HEK293 (cell line): ENCODE data around the gene TECTA.

ENCODE experiments used
- CTCF ChIA-PET: fragments of 350-600 bp; formaldehyde crosslinking; extraction: SDS; loops from one replicate; lab custom pipeline; 2021; ENCODE audit warnings: antibody characterized with exemption; lab: Yijun Ruan, JAX
- POLR2A ChIA-PET: fragments of 300-600 bp; formaldehyde crosslinking; extraction: SDS; loops from one replicate; lab custom pipeline; 2020; ENCODE audit warnings: antibody characterized with exemption, inconsistent platforms; lab: Yijun Ruan, JAX
- H3K27ac ChIP-seq: fragments of 200-500 bp; sonication (Bioruptor generic); 2 replicates; pipeline ENCODE4 v1.5.1; 2014; ENCODE audit warnings: low read depth, low read length, control low read depth, inconsistent platforms; ENCODE audit errors: extremely low read depth
- H3K36me3 ChIP-seq, 2 experiments: fragments of 200-500 bp in 1 of 2; sonication (Bioruptor generic) in 1 of 2; 1 replicate in 1 of 2; 2 replicates in 1 of 2; pipeline ENCODE4 v1.5.1; 2014 to 2017; ENCODE audit warnings: inconsistent platforms in 2 of 2, low read length in 2 of 2; ENCODE audit not compliant: control insufficient read depth in 2 of 2, insufficient read depth in 1 of 2
- H3K4me1 ChIP-seq: fragments of 200-500 bp; sonication (Bioruptor generic); 2 replicates; pipeline ENCODE4 v1.5.1; 2014; ENCODE audit warnings: mild to moderate bottlenecking, low read length, inconsistent platforms; ENCODE audit not compliant: control insufficient read depth, insufficient read depth
- H3K4me3 ChIP-seq: 2 replicates; pipeline ENCODE4 v1.5.1; 2011; ENCODE audit warnings: low read depth, mild to moderate bottlenecking, control low read depth, low read length, moderate library complexity
- H3K9me3 ChIP-seq: fragments of 200-500 bp; sonication (Bioruptor generic); 2 replicates; pipeline ENCODE4 v1.5.1; 2014; ENCODE audit warnings: low read depth, low read length, inconsistent platforms; ENCODE audit not compliant: control insufficient read depth, insufficient read depth
- KLF10 ChIP-seq: fragments of 450-650 bp; IDR thresholded peaks from 2 replicates; pipeline ENCODE4 v1.5.1; 2018; ENCODE audit warnings: missing biosample characterization, mild to moderate bottlenecking, missing genetic modification characterization
- PRDM1 ChIP-seq: fragments of 450-650 bp; formaldehyde crosslinking; IDR thresholded peaks from 2 replicates; pipeline ENCODE4; 2016; ENCODE audit warnings: missing biosample characterization, missing genetic modification characterization
- REST ChIP-seq: fragments of 450-650 bp; formaldehyde crosslinking; IDR thresholded peaks from 2 replicates; pipeline ENCODE4 v1.5.1; 2016; ENCODE audit warnings: missing biosample characterization, missing genetic modification characterization
- SCRT1 ChIP-seq: fragments of 450-650 bp; formaldehyde crosslinking; IDR thresholded peaks from 2 replicates; pipeline ENCODE4 v1.5.1; 2016; ENCODE audit warnings: missing biosample characterization, missing genetic modification characterization, borderline replicate concordance
- YY2 ChIP-seq: fragments of 450-650 bp; formaldehyde crosslinking; IDR thresholded peaks from 2 replicates; pipeline ENCODE4 v1.5.1; 2016; ENCODE audit warnings: missing biosample characterization, missing genetic modification characterization
- ZBTB20 ChIP-seq: fragments of 450-650 bp; formaldehyde crosslinking; IDR thresholded peaks from 2 replicates; pipeline ENCODE4 v1.5.1; 2016; ENCODE audit warnings: missing biosample characterization, missing genetic modification characterization
- ZBTB26 ChIP-seq: fragments of 450-650 bp; formaldehyde crosslinking; optimal IDR thresholded peaks from 2 replicates; pipeline ENCODE3; 2016; ENCODE audit warnings: missing biosample characterization, mild to moderate bottlenecking, missing genetic modification characterization
- ZBTB6 ChIP-seq: fragments of 450-650 bp; formaldehyde crosslinking; IDR thresholded peaks from 2 replicates; pipeline ENCODE4 v1.5.1; 2017; ENCODE audit warnings: missing biosample characterization, missing genetic modification characterization
- ZNF175 ChIP-seq: fragments of 450-650 bp; formaldehyde crosslinking; IDR thresholded peaks from 2 replicates; pipeline ENCODE4 v1.5.1; 2016; ENCODE audit warnings: missing biosample characterization, missing genetic modification characterization
- ZNF18 ChIP-seq: fragments of 450-650 bp; formaldehyde crosslinking; IDR thresholded peaks from 2 replicates; pipeline ENCODE4 v1.5.1; 2016; ENCODE audit warnings: missing biosample characterization, missing genetic modification characterization
- ZNF239 ChIP-seq: fragments of 450-650 bp; formaldehyde crosslinking; IDR thresholded peaks from 2 replicates; pipeline ENCODE4 v1.5.1; 2016; ENCODE audit warnings: missing biosample characterization, missing genetic modification characterization
- ZNF248 ChIP-seq: fragments of 450-650 bp; formaldehyde crosslinking; IDR thresholded peaks from 2 replicates; pipeline ENCODE4 v1.5.1; 2017; ENCODE audit warnings: missing biosample characterization, missing genetic modification characterization
- ZNF394 ChIP-seq: fragments of 450-650 bp; formaldehyde crosslinking; IDR thresholded peaks from 2 replicates; pipeline ENCODE4 v1.5.1; 2016; ENCODE audit warnings: missing biosample characterization, missing genetic modification characterization, mild to moderate bottlenecking, moderate library complexity, borderline replicate concordance
- ZNF423 ChIP-seq: fragments of 450-650 bp; formaldehyde crosslinking; IDR thresholded peaks from 2 replicates; pipeline ENCODE4 v1.5.1; 2016; ENCODE audit warnings: missing biosample characterization, missing genetic modification characterization
- ZNF449 ChIP-seq: fragments of 450-650 bp; formaldehyde crosslinking; IDR thresholded peaks from 2 replicates; pipeline ENCODE4 v1.5.1; 2017; ENCODE audit warnings: missing biosample characterization, mild to moderate bottlenecking, missing genetic modification characterization, moderate library complexity
- ZNF473 ChIP-seq: fragments of 450-650 bp; formaldehyde crosslinking; IDR thresholded peaks from 2 replicates; pipeline ENCODE4 v1.5.1; 2017; ENCODE audit warnings: missing biosample characterization, missing genetic modification characterization
- ZNF518A ChIP-seq: fragments of 450-650 bp; formaldehyde crosslinking; conservative IDR thresholded peaks from 2 replicates; pipeline ENCODE4 v1.5.1; 2016; ENCODE audit warnings: low read depth, missing biosample characterization, missing genetic modification characterization
- ZNF549 ChIP-seq: fragments of 450-650 bp; IDR thresholded peaks from 2 replicates; pipeline ENCODE4 v1.5.1; 2018; ENCODE audit warnings: missing biosample characterization, missing genetic modification characterization, mild to moderate bottlenecking, inconsistent platforms, moderate library complexity
- ZNF704 ChIP-seq: fragments of 450-650 bp; formaldehyde crosslinking; IDR thresholded peaks from 2 replicates; pipeline ENCODE4 v1.5.1; 2016; ENCODE audit warnings: missing biosample characterization, missing genetic modification characterization
- ZSCAN4 ChIP-seq: fragments of 450-650 bp; formaldehyde crosslinking; IDR thresholded peaks from 2 replicates; pipeline ENCODE4 v1.5.1; 2017; ENCODE audit warnings: missing biosample characterization, missing genetic modification characterization

Gene TECTA

GRCh38 chr11:121106812-121107211, 5.8 kb downstream of the TECTA start (continued):
- TF ChIP-seq SCRT1 (tag by site-specific recombination): peak; percentile 39; the same call in 1 of the 2 replicates
- TF ChIP-seq ZNF449 (tag by site-specific recombination): no peak
- no peak for TF ChIP-seq ZNF175
- no peak for TF ChIP-seq ZNF248 (tag by site-specific recombination)
- no peak for TF ChIP-seq YY2 (tag by site-specific recombination)
- no peak for TF ChIP-seq ZNF549 (tag by site-specific recombination)
- no peak for TF ChIP-seq ZNF394
- TF ChIP-seq ZNF239 (tag by site-specific recombination): no peak

- Histone ChIP-seq H3K27ac (no peak overlapping the region), H3K4me1 (no peaks in the 10 kb centered on the region), H3K36me3 (no peaks in the 10 kb centered on the region), H3K9me3 (no peaks in the 10 kb centered on the region), H3K4me3 (no peak overlapping the region)
- ChIA-PET POLR2A (no interaction called here), CTCF (no interaction called here)
- no peak for TF ChIP-seq ZNF423
- no peak for TF ChIP-seq ZBTB26
- TF ChIP-seq ZSCAN4: peak; percentile 75
- no peak for TF ChIP-seq ZNF704 (tag by site-specific recombination)
- TF ChIP-seq ZNF175: no peak
- TF ChIP-seq KLF10 (tag by site-specific recombination): no peak
- 0 out of 2 replicates have a peak, but pooled peaks have one; percentile 10 for TF ChIP-seq ZNF18 (tag by site-specific recombination)
- TF ChIP-seq REST: no peak
- no peak for TF ChIP-seq ZBTB20 (tag by site-specific recombination)
- no peak for TF ChIP-seq ZNF518A (tag by site-specific recombination)
- no peak for TF ChIP-seq ZBTB6 (tag by site-specific recombination)
- no peak for TF ChIP-seq PRDM1 (tag by site-specific recombination)
- peak; percentile 7; the same call in 1 of the 2 replicates for TF ChIP-seq ZNF473 (tag by site-specific recombination)
Measured at GRCh38 chr11:121108413-121108812, 7.4 kb downstream of the TECTA start.
